ENCODE measurements around the gene KCNIP1. TPM values are rescaled to one million over a fixed set of nuclear protein-coding genes. Genes with fewer than 3 reads are reported as not detected.

The KCNIP1 gene
- polyA plus RNA-seq, 3 donors = 0.09 to 0.79 (median 0.18) TPM

- no peak overlapping the region for H3K27ac ChIP-seq (ENCODE audit: low read depth, low read length)
- 81 to 88% (median 88%) methylated on average over 18 of the region's 18 CpGs for WGBS, 3 donors
Observed at GRCh38 chr5:170642066-170642735, 138.4 kb downstream of the KCNIP1 start.

GRCh38 chr5:170642776-170643436 lies 139.1 kb downstream of the KCNIP1 start:
- WGBS, 3 donors = 40 to 49% (median 49%) methylated on average over 3 of the region's 3 CpGs
- H3K27ac ChIP-seq (ENCODE audit: low read depth, low read length) = no peak overlapping the region

- WGBS, 3 donors = 57 to 66% (median 63%) methylated on average over 6 of the region's 6 CpGs
- H3K27ac ChIP-seq (ENCODE audit: low read depth, low read length) = no peak overlapping the region
Observed at GRCh38 chr5:170643591-170643990, 139.8 kb downstream of the KCNIP1 start.

DNA sequence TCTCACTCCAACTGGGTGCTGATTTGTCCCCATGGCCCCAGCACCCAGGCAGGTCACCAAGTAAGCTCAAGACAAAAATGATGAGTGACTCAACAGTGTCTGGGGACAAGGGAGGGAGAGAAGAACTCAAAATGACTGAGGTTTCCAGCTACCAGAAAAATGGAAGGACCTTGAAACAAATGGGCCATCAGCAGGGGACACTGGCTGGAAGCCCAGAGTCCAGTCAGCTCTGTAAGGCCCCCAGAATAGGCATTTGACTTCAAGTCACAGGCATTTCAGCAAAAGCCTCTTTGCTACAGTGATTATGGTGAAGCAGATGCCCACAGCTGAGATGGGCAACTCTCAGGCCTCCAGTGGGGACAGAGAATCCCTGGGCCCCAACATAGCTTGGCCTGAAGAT lies 140.7 kb downstream of the KCNIP1 start:
- no peak overlapping the region for H3K27ac ChIP-seq (ENCODE audit: low read depth, low read length)

DNA sequence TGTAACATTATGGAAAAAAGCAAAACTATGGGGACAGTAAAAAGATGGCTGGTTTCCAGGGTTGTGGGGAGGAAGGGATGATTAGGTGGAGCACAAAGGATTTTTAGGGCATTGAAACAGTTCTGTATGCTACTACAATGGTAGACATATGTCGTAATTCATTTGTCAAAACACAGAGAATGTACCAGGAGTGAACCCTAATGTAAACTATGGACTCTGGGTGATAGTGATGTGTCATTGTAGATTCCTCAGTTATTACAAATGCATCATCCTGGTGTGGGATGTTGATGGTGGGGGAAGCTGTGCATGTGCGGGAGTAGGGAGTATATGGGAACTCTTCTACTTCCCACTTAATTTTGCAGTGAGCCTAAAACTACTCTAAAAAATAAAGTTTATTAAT lies 144.7 kb downstream of the KCNIP1 start:
- H3K27ac ChIP-seq (ENCODE audit: low read depth, low read length) = no peak overlapping the region
- WGBS, 3 donors = 78 to 92% (median 86%) methylated on average over 2 of the region's 2 CpGs

DNA sequence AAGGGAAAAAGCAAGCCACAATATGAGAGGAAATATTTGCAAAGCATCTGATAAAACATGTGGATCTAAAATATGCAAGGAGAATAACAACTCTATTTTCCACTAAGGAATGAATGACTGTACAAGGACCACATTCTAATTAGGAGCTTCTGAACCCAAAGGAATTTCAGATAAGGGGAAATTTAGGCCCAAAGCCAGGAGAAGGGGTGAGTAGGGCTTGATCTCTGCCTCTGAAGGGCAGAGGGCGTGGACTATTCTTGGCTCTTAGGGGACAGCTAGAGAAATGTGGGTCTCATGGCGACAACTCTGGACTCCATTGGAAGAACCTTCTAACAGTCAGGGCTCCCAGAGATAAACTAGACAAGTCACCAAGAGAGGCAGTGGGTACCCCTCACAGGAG lies 147.0 kb downstream of the KCNIP1 start:
- 68 to 91% (median 89%) methylated on average over 2 of the region's 2 CpGs for WGBS, 3 donors
- no peak overlapping the region for H3K27ac ChIP-seq (ENCODE audit: low read depth, low read length)

- 57 to 71% (median 69%) methylated on average over 11 of the region's 11 CpGs for WGBS, 3 donors
Observed at GRCh38 chr5:170651604-170652277, 147.9 kb downstream of the KCNIP1 start.

DNA sequence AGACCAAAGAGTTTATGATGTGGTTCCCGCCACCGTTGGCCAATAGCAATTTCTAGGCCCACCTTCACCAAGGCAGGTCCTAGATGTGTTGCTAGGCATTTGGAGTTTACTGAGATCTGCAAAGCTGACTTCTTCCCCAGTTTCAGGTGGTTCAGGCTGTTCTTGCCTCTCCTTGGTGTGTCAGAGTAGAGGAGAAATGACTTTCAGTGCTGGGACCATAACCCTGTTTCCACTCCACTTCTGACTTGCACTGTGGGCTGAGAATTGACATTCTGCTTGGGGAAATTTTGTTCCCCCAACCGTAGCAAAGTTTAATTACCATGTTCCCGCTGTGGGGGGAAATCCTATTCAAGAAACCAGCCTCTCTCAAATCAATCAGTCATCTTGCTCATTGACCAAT lies 151.7 kb downstream of the KCNIP1 start:
- no peak overlapping the region for H3K27ac ChIP-seq (ENCODE audit: low read depth, low read length)
- WGBS, 3 donors = 92 to 96% (median 94%) methylated on average over 4 of the region's 4 CpGs

More at GRCh38 chr5:170651604-170652277, 147.9 kb downstream of the KCNIP1 start:
- no peak overlapping the region for H3K27ac ChIP-seq (ENCODE audit: low read depth, low read length)

GRCh38 chr5:170655920-170656319 lies 152.1 kb downstream of the KCNIP1 start:
- 57 to 81% (median 71%) methylated on average over 4 of the region's 4 CpGs for WGBS, 3 donors
- H3K27ac ChIP-seq (ENCODE audit: low read depth, low read length) = no peak overlapping the region

GRCh38 chr5:170656346-170656745 lies 152.5 kb downstream of the KCNIP1 start:
- no peak overlapping the region for H3K27ac ChIP-seq (ENCODE audit: low read depth, low read length)
- WGBS, 3 donors = 78 to 89% (median 87%) methylated on average over 4 of the region's 4 CpGs

DNA sequence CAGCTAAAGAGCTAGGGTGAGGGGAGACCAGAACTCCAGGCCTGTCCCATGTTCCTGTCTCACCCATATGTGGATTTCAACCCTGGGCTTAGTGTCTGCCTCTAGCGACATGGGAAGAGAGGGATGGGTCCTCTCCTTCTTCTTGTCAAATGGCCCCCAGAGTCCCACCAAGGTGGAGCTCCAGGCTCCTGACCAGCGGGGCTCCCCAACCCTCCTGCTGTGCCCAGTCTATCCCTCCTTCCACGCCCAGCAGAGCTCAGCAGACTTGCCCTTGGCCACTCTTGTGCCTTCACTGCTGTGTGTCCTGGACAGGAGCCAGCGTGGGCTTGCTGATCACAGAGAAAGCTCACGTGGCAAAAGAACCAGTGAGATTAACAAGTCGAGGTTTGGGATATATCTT lies 156.7 kb downstream of the KCNIP1 start:
- 58 to 76% (median 70%) methylated on average over 6 of the region's 6 CpGs for WGBS, 3 donors
- H3K27ac ChIP-seq (ENCODE audit: low read depth, low read length) = no peak overlapping the region

DNA sequence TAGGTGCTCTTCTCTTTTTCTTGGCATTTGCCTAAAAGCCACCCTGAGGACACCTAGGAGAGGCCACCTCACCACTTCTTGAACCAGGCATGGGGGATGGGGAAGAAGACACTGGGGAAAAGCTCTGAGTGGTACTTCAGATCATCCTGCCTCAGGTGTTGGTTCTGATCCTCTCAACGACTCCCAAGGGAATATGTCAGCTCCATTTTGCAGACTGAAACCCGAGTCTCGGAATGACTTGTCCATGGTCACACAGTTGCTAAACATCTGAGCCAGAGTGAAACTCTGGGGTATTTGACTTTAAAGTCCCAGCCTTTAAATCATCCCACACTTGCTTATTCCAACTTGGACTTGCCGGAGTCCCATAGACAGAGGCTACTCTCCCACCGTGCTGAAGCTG lies 159.1 kb downstream of the KCNIP1 start:
- 79 to 85% (median 81%) methylated on average over 5 of the region's 5 CpGs for WGBS, 3 donors

GRCh38 chr5:170678811-170679210 lies 175.0 kb downstream of the KCNIP1 start:
- H3K27ac ChIP-seq (ENCODE audit: low read depth, low read length) = no peak overlapping the region
- 48 to 90% (median 90%) methylated on average over 2 of the region's 2 CpGs for WGBS, 3 donors

More for the DNA sequence above, 159.1 kb downstream of the KCNIP1 start:
- no peak overlapping the region for H3K27ac ChIP-seq (ENCODE audit: low read depth, low read length)

DNA sequence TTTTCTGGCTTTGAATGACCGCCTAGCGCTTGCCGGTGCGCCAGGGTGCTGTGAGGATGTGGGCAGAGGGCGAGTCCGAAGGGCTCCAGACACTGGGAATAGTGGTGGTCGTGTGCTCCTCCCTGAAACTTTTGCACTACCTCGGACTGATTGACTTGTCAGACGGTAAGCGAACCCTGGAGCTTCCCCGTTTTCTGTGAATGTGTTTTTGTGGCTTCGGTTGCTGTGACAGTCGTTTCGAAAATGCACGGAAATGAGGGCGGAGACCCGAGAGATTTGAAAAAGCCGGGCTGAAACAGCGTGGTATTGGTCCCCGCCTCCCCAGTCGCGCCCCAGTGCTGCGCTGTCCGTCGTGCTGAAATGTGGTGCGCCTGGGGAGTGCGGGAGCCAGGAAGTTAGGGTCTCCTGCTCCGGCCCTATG lies 177.2 kb downstream of the KCNIP1 start:
- no peak overlapping the region for H3K27ac ChIP-seq (ENCODE audit: low read depth, low read length)
- 1 to 2% (median 1%) methylated on average over 28 of the region's 28 CpGs for WGBS, 3 donors

DNA sequence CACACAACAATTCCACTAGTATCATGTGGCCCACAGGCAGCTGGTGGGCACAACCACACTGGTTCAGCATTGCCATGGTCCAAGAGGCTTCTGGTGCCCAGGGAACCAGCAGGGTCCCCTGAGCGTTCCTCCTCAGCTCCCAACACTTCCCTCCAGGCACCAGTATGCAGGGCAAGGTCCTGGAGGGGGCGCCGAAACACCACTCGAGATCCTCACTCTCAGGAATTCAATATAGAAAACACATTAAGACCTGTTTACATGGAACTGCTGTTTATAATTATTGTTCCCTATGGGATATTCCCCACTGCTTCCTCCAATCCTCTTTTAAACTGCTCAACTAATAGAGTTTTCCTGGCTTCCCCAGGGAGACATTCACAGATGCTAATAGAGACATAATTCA lies 187.8 kb downstream of the KCNIP1 start:
- no peak overlapping the region for H3K27ac ChIP-seq (ENCODE audit: low read depth, low read length)
- 15 to 27% (median 19%) methylated on average over 4 of the region's 4 CpGs for WGBS, 3 donors

DNA sequence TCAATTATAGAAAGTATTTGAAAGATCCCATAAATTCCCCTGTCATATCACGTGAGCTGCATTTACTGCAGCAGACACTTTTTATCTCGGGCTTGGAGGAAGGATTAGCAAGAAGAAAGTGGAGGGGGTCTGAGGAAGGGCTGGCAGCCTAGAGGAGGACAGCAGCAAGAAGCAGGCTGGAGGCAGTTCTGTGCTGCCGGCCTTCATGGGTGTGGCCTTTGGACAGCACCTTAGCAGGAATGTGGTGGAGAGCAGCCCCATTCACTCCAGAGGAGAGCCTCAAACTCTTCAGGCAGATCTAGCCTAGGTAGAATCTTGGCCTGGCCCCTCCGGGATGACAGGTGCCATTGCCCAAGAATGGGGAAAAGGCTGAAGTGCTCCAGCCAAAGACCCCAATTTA lies 189.9 kb downstream of the KCNIP1 start:
- 45 to 52% (median 48%) methylated on average over 4 of the region's 4 CpGs for WGBS, 3 donors
- no peak overlapping the region for H3K27ac ChIP-seq (ENCODE audit: low read depth, low read length)

GRCh38 chr5:170694911-170695310 lies 191.1 kb downstream of the KCNIP1 start:
- H3K27ac ChIP-seq (ENCODE audit: low read depth, low read length) = no peak overlapping the region
- 21 to 36% (median 34%) methylated on average over 2 of the region's 2 CpGs for WGBS, 3 donors

DNA sequence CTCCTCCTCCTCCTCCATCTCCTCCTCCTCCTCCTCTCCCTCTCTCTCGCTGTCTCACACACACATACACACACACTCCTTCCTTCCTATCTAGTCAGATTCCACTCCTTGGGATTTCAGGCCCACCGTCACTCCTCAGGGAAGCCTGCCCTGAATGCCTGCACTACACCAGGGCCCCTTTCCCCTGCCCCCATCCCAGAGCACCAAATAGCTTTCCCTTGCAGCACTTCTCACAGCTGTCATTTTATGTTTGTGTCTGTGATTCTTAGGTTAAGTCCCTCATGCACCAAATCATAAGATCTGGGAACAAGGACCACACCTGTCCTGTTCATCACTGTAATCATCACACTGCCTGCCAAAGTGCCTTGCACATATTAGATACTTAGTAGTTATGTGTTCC lies 193.2 kb downstream of the KCNIP1 start:
- H3K27ac ChIP-seq (ENCODE audit: low read depth, low read length) = no peak overlapping the region
- 50 to 71% (median 65%) methylated on average over 2 of the region's 2 CpGs for WGBS, 3 donors

DNA sequence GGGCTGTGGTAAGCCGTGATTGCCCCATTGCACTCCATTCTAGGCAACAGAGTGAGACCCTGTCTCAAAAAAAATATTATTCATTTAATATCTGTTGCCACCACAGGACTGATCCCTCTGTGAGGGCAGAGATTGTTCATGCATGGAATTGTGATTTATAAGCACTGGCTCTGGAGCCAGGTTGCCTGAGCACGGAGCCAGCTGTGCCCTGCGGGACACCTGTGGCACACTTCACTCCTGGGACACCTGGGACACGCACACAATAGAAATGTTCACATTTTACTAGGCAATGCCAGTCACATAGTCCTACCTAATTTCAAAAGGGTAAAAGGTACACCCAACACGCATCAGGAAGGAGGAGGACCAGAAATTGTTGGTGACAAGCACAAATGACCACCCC lies 196.7 kb downstream of the KCNIP1 start:
- 77 to 93% (median 83%) methylated on average over 5 of the region's 5 CpGs for WGBS, 3 donors

DNA sequence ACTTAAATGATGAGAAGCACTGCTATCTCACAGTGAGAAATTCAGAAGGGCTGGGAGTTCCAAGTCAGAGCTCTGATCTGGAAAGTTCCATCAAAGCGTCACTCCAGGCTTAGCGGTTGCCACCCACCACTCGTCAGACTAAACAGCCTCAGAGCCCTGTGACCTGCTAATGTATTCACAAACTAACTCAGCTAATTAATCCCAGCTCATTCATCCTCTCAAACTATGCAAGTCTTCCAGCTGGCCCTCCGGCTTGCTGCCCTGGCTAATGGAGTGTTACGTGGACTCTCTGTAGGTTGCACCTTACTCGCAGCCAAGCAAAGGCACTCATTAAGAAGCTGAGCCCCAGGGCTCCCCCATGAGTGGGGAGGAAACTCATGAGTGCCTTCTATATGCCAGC lies 197.5 kb downstream of the KCNIP1 start:
- WGBS, 3 donors = 55 to 62% (median 56%) methylated on average over 6 of the region's 6 CpGs
- no peak overlapping the region for H3K27ac ChIP-seq (ENCODE audit: low read depth, low read length)

More for the DNA sequence above, 196.7 kb downstream of the KCNIP1 start:
- no peak overlapping the region for H3K27ac ChIP-seq (ENCODE audit: low read depth, low read length)

All from adipose tissue (tissue), 3 donors.